PC-9 (cell line): Measurements from ENCODE around the gene IL34.

Experiments used
- CTCF ChIP-seq: fragments of 200-600 bp; sonication (generic); conservative IDR thresholded peaks from 2 replicates; pipeline ENCODE4 v1.6.1; 2017; ENCODE audit warnings: mixed run types, antibody characterized with exemption, mild to moderate bottlenecking, moderate library complexity
- EZH2 ChIP-seq: fragments of 200-600 bp; sonication (generic); IDR thresholded peaks from 2 replicates; pipeline ENCODE4 v1.8.0; 2017; ENCODE audit warnings: antibody characterized with exemption, low read depth

DNA sequence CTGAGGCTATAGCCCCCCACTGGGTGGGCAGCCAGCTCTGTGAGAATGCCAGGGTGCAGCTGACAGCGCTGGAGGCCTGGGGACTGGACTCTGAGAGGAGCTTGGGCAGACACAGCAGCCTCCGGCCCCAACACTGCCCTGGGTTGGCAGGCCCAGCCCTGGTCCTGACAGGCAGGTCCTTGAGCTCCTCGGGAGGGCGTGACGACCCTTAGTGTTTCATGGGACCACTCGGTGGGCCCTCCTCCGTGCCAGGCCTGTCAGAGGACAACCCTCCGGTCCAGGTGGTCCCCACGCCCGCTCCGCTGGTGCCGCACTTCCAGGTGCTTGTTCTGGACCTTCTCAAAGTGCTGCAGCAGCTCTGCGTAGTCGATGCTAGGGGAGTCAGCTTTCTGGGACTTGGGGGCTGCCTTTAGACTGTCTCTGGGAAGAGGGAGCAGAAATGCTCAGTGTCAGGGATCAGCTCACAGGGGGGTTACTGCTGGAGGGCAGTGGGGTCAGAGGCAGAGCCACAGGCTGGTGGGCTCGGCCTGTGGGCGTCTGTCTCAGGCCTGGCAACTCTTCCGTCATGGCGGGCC is 41.4 kb downstream of the IL34 start:
- TF ChIP-seq CTCF (no peak), EZH2 (no peak)
